HG03442 (cell line): ENCODE data around the gene STEAP3.

Source experiments
- ATAC-seq: cut with Tn5 transposase; IDR thresholded peaks from one replicate; pipeline ENCODE4 v1.9.1; 2021; ENCODE audit warnings: mild to moderate bottlenecking, moderate library complexity; ENCODE audit not compliant: unreplicated experiment

The STEAP3 gene

DNA sequence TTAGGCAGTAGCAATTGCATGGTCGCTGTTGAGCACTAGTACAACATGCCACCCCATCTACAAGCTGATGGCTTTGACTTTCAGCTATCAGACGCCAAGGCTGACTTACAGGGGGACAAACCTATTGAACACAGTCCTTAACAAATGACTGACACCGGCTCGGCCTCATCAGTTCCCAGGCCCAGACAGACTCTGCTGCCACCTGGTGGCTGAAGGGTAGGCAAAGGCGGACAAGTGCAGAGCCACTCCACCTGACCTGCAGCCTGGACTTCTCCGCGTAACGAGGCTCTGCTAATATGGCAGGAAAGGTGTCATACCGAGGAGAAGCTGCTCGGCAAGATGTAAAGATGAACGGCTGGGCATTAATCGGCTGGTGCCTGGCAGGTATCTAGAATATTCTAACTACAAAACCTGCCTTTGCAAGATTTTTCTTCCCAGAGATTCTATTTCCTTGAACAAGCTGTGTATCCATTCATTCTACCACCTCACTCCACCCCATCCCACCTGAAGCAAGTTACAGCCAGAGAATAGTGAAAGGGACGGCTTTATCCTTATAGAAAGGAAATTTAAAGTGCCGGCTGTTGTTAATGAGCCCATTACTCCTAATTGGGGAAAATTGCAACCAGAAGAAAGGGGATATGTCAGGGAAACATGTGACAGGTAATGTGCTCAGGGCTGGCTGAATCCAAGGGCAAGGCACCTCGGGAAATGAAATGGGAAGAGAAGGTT is 67.4 kb downstream of the STEAP3 start:
- ATAC-seq: peak; percentile 85

DNA sequence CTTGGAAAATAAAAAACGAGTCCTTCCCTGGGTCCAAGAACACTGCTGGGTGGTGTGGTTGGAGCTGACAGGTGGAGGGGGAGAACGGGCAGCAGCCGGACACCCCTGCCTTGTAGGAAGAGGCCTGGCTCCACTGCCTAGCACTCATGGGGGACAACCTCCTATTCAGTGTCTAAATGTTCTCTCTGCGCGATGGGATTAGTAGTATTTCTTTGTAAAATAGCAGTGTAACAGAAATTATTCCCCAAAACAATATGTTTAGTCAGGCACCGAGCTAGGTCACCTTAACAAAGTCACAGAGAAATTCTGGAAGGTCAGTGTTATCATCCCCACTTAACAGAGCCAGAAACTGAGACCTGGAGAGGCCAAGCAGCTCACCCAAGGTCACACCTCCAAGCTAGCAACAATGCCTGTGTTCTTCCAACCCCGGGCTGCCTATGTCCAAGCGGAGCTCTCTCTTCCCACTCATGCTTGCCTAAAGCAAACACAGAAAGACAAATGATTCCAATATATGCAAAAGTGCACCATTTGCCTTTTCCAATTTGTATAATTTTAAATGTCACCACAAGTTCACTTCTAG is 68.0 kb downstream of the STEAP3 start:
- no peak for ATAC-seq

- ATAC-seq: peak; percentile 39
Measured at GRCh38 chr2:119292226-119292625, 68.6 kb downstream of the STEAP3 start.

DNA sequence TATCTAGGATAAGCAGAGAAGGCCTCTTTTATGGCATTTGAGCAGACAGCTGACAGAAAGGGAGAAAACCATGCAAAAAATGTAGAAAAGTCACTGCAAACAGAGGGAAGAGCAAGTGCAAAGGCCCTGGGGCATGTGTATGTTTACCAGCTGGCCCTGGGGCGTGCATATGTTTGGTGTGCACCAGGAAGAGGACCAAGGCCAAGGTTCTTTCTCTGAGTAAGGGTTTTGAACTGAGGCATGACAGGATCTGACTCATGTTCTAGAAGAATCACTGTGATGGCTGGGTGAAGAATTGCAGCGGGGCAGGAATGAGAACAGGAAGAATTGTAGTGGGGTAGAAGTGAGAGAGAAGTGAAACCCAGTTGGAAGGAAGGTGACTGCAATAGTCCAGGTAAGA is 69.6 kb downstream of the STEAP3 start:
- ATAC-seq: no peak

GRCh38 chr2:119293900-119294299 is 70.3 kb downstream of the STEAP3 start:
- no peak for ATAC-seq

DNA sequence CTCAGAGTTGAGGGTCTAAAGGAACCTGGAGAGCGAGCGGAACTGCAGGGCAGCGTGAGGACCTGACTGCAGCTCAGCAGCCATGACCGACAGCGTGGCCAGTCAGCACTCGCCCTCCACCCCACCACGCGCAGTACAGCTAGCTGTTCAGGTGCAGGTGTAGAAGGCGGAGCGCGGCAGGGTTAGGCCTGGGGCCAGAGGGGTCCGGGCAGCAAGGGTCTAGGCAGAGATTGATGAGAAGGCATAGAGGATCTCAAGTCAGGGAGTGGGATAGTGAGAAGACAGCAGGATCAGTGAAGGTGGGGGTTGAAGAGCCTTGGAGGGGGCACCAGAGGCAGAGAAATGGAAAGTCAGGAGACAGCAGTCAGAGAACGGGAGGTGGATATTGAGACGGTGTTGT is 71.0 kb downstream of the STEAP3 start:
- ATAC-seq: no peak

DNA sequence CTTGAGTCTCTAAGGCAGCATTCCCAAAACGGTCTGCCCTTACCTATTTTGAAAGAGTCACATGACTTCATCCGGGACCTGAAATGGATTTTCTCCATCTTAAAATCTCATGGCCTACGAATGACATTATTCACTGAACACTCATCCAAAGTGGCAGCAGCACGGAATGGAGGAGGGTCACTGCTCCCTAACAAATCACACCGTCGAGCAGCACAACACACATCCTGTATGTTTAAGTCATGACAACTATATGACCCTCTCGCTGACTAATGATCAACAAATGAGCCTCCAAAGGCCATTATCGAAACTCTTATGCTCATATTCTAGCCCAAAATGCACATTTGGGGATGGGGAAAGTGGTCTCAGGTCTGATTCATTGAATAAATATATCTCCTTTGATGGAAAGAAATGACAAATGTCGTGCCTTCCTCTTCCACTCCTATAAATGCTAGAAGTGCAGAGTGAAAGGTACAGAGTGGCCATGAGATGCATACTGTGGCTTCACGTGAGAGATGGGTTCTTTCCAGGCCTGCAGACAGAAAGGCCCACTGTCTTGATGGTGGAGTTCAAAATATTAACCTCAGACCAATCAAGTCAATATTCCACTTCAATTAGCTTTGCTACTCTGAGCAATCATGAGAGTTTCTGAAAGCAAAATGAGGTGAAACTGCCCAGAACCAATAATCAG is 72.2 kb downstream of the STEAP3 start:
- ATAC-seq: no peak

DNA sequence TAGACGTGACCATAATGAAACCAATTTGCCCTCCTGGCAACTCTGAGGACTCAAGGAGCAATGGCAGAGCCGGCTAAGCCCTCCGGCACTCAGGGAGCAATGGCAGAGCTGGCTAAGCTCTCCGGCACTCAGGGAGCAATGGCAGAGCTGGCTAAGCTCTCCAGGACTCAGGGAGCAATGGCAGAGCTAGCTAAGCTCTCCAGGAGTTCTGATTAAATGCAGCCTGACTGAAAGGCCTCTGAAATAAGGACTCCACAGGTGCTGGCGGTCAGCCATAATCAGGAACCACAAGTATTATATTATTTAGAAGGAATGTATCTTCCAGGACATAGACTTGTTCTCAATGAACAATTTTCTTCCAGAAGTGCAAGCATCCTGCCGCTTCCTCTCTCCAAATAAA is 77.8 kb downstream of the STEAP3 start:
- no peak for ATAC-seq

DNA sequence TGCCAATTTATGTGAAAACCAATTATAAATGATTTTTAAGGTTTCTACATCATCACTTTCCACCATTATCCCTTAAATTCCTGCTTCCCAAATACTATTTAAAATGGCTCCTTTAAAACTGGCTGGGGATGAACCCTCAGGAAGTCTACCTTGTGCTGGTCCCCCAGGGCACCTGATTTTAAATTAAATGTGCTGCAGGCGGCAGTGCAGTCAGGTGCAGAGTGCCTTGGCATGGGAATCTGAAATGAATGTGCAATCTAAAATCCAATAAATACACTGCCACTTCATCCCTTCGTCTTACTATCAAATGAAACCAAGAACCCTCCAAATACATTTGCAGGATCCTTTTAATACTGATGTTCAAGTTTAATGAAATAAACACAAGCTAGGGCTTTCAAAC is 81.2 kb downstream of the STEAP3 start:
- no peak for ATAC-seq

DNA sequence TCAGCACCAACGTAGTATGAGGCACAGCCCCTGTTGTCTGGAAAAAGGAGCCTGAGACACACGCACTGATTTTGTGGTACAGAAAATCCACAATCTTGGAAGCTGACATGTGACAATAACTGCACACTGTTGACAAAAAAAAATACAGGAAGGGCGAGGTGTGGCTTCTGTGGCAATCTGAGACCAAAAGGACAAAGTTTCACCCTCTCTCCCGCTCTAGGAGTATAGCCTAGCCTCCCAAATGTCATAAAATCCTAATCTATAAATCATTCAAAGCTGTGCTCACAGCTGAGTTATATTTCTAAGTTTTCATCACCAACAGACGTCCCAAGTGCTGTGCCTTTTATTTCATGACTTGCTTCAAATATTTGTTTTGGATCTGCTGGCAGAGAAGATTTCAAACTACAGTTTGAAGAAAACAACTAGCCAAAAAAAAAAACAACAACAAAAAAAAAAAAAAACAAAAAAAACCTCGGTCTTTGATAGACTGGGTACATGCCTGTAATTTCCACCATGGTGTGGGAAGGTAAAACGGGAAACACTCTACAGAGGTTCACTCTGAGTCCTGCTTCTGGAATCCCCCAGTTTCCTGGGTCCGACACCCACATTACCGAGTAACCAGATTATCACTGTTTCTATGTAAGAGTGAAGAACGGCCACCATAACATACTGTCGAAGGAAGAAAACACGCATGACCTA is 82.0 kb downstream of the STEAP3 start:
- ATAC-seq: no peak

GRCh38 chr2:119306196-119306590 is 82.6 kb downstream of the STEAP3 start:
- no peak for ATAC-seq

DNA sequence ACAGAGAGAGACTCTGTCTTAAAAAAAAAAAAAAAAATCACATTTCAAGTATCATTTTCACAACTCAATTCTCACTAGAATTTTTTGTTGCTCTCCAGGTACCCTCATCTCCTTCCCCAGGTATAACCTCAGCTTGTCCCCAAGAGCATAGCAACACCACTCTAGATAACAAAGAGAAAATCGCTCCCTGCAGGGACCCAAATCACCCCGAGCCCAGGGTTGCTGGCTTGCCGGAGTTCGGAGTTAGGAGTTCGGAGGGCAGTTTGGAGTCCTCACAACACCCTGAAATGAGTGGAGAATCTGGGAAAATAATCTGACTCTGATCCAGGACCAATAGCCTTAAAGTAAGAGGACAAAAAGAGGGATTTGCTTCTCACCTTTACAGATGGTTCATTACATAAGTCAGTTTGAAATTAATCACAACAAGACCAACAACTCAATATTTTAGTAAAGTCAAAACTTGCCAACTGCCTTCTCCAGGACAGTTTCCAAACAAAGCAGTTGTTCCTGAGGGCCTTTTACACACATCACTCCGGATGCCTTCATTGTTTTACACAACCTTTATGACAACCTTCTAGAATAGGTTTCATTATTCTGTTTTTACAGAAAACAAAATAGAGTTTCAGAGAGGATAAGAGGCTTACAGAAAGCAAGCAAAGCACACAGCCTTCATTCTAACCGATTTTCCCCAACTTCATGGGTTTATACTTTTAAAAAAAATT is 83.9 kb downstream of the STEAP3 start:
- ATAC-seq: no peak

- ATAC-seq: no peak
Measured at GRCh38 chr2:119308793-119309330, 85.2 kb downstream of the STEAP3 start.

DNA sequence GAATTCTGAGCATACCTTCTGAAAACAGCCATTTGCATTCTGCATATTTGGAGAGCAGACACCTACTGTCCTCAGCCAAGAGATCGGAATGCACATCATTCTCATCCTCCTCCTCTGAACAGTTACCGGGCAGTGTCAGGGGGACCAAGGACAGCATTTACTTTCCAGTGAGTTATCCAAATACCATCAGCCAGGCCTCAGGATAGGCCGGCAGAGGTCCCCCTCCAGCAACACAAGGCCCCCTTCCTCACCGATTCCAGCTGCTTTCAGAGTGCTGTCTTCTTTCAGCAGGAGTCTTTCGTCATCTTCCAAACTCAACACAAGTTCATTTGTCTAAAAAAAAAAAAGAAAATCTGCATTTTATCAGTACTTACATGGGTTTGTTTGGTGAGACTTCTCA is 87.7 kb downstream of the STEAP3 start:
- no peak for ATAC-seq

DNA sequence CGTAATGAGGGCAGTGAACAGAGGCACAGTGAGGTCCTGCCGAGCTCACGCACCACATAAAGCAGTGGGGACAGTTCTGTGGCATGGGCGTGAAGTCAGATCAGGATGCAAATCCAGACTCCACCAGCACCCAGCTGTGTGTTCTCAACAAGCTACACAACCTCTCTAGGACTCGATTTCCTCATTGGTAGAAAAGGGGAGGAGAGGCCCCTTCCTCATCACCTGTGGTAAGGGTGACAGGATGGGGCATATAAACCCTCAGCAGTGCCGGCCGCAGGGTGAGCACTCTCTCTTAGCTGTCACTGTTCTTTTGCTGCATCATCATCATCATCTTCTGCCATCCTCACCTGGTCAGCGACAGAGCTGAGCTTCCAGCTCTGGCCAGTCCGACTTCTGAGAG is 88.2 kb downstream of the STEAP3 start:
- no peak for ATAC-seq
